Thyroid gland (tissue), 4 donors: ENCODE results near the gene HTATIP2.

Source experiments
- POLR2A ChIP-seq, 2 donors: fragments of 450-650 bp; IDR thresholded peaks; one replicate each; pipeline ENCODE4 v1.6.1; 2017; ENCODE audit warnings: antibody characterized with exemption in 2 of 2, mild to moderate bottlenecking in 2 of 2, moderate library complexity in 1 of 2
- TF ChIP-seq, protein P1 (sequence below), 6 experiments: fragments of 200-600 bp in 3 of 6; fragments of 450-650 bp in 3 of 6; sonication (generic) in 3 of 6; IDR thresholded peaks; one replicate each; pipeline ENCODE4 v1.5.1; 2016 to 2019; ENCODE audit warnings: antibody characterized with exemption in 6 of 6, mild to moderate bottlenecking in 2 of 6, inconsistent platforms in 1 of 6, moderate library complexity in 1 of 6

DNA sequence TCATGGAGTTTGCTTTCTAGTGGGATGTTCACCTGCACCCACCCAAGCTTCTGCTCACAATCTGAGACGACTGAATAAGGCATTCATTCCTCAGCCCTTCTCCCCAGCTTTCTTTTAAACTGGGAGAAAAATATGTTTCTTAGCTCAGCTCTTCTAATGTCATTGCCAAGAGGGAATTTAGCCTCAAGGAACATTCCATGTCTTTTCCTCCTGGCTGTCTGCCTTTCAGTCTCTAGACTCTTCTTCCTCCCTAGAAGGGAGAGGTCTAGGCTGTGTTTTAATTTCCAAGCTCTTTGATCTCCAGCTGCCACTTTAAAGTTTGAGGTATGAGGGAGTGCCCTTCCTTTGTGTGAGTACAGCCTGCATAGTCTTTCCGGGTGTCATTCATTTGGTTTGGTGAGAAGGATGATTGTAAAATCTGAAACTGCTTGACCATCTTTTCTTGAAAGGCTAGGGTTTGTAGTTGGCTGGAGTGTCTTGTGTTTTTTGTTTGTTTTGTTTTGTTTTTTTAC is 11.7 kb upstream of the HTATIP2 start:
- TF ChIP-seq, protein P1, sequence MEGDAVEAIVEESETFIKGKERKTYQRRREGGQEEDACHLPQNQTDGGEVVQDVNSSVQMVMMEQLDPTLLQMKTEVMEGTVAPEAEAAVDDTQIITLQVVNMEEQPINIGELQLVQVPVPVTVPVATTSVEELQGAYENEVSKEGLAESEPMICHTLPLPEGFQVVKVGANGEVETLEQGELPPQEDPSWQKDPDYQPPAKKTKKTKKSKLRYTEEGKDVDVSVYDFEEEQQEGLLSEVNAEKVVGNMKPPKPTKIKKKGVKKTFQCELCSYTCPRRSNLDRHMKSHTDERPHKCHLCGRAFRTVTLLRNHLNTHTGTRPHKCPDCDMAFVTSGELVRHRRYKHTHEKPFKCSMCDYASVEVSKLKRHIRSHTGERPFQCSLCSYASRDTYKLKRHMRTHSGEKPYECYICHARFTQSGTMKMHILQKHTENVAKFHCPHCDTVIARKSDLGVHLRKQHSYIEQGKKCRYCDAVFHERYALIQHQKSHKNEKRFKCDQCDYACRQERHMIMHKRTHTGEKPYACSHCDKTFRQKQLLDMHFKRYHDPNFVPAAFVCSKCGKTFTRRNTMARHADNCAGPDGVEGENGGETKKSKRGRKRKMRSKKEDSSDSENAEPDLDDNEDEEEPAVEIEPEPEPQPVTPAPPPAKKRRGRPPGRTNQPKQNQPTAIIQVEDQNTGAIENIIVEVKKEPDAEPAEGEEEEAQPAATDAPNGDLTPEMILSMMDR (IDR thresholded peaks at IDR 0.05): no peak
- TF ChIP-seq POLR2A (IDR thresholded peaks at IDR 0.05): no peak
